MG63 (cell line): ENCODE data around the gene AANAT. TPM values are rescaled to one million over a fixed set of nuclear protein-coding genes. Genes with fewer than 3 reads are reported as not detected.

Experiments used
- DNase-seq: peaks from one replicate; pipeline ENCODE4 v3.0.0-alpha.2; 2020
- H3K27me3 ChIP-seq: fragments of 250-450 bp; sonication (Bioruptor Pico); 2 replicates; pipeline ENCODE4 v1.5.1; 2020; ENCODE audit warnings: mild to moderate bottlenecking, moderate library complexity
- H3K36me3 ChIP-seq: fragments of 250-450 bp; sonication (Bioruptor Pico); 2 replicates; pipeline ENCODE4 v1.5.1; 2020; ENCODE audit warnings: mild to moderate bottlenecking, moderate library complexity
- H3K4me3 ChIP-seq: fragments of 250-450 bp; sonication (Bioruptor Pico); 2 replicates; pipeline ENCODE4 v1.5.1; 2020; ENCODE audit warnings: mild to moderate bottlenecking, moderate library complexity
- H3K9me3 ChIP-seq: fragments of 250-450 bp; sonication (Bioruptor Pico); 2 replicates; pipeline ENCODE4 v1.5.1; 2020; ENCODE audit warnings: mild to moderate bottlenecking, moderate library complexity
- total RNA-seq: library from RNA; depleted of rRNA; stranded (reverse); fragments of >200 nt; shearing (Covaris generic); gene quantifications from 2 replicates; pipeline ENCODE4 v1.2.3, GENCODE V29; 2014; ENCODE audit warnings: low replicate concordance

Gene AANAT
- total RNA-seq, 1 experiment from 2014 or later: not detected

- peak; percentile 25 for DNase-seq
- Histone ChIP-seq H3K9me3 (no peaks in the 10 kb centered on the region), H3K27me3 (no peaks in the 10 kb centered on the region), H3K36me3 (peaks cover 13% of the 10 kb centered on the region), H3K4me3 (no peak overlapping the region)
These were observed 28.5 kb upstream of the AANAT start for GRCh38 chr17:76438906-76439305.

DNA sequence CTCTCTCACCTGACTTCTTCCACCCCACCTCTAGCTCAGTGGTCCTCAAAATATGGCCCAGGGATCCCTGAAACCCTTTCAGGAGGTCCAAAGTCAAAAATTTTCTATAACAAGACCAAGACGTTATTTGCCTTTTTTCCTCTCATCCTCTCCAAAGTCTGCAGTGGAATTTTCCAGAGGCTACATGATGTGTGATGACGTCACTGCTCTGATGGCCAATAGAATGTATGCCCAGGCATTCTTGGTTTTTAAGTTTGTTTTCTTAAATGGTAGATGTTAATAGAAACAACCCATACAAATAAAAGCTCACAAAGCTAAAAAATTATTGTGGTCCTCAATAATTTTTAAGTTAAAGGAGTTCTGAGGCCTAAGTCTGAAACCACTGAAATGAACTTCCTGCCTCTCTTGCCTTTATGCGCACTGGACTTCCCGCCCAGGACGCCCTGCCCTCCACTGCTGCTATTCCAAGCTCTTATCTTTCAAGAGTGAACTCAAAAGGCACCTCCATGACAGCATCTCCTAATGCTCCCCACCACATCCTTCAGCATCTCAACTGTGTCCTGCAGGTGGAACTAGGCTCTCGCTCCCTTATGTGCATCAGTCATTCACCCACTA is 28.0 kb upstream of the AANAT start:
- no peaks in the 10 kb centered on the region for H3K9me3 ChIP-seq
- H3K36me3 ChIP-seq: peaks cover 9% of the 10 kb centered on the region
- no peak for DNase-seq
- no peak overlapping the region for H3K4me3 ChIP-seq
- H3K27me3 ChIP-seq: no peaks in the 10 kb centered on the region

GRCh38 chr17:76440751-76441362 is 26.5 kb upstream of the AANAT start:
- H3K9me3 ChIP-seq: no peaks in the 10 kb centered on the region
- no peak for DNase-seq
- no peak overlapping the region for H3K4me3 ChIP-seq
- H3K36me3 ChIP-seq: peaks cover 15% of the 10 kb centered on the region
- no peaks in the 10 kb centered on the region for H3K27me3 ChIP-seq

GRCh38 chr17:76441686-76442340 is 25.6 kb upstream of the AANAT start:
- Histone ChIP-seq H3K4me3 (no peak overlapping the region), H3K36me3 (peaks cover 16% of the 10 kb centered on the region), H3K9me3 (no peaks in the 10 kb centered on the region), H3K27me3 (no peaks in the 10 kb centered on the region)
- no peak for DNase-seq

- no peaks in the 10 kb centered on the region for H3K27me3 ChIP-seq
- H3K9me3 ChIP-seq: no peaks in the 10 kb centered on the region
- H3K4me3 ChIP-seq: no peak overlapping the region
- DNase-seq: no peak
- peaks cover 16% of the 10 kb centered on the region for H3K36me3 ChIP-seq
These were observed 24.8 kb upstream of the AANAT start for GRCh38 chr17:76442341-76443338.

DNA sequence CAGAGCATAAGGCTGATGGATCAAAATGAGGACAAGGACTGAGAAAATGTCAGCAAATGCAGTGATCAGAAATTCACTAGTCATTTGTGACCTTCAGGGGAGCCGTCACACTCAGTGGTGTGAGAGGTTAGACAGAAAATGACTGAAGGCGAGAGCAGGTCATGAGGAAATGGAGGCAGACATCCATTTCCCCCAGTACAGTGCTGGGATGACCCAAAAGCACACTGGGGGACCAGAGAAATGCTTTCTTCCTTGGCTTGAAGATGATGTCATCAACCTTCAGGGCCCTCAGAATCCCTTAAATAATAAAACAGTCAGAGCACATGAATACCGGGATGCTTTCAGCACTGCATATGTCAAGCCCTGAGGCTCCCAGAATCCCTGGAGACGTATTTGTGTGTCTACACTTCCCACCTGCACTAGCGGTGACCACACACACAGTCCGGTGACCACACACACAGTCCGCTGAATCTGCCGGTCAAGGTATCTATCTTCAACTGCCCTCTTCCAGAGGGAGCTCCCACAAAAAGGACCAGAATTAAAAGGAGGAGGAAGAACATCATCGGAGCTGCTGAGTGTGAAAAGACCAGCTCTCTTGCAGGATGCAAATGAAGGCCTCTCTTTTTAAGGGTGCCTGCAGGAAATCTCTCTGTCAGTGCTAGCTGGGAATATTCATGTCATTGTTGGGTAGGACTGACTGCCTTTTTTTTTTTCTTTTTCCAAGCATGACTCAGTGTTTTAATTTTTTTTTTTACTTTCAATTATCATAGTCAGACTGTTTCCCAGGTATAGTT is 22.7 kb upstream of the AANAT start:
- H3K4me3 ChIP-seq: no peak overlapping the region
- peaks cover 12% of the 10 kb centered on the region for H3K36me3 ChIP-seq
- no peak for DNase-seq
- no peaks in the 10 kb centered on the region for H3K9me3 ChIP-seq
- H3K27me3 ChIP-seq: no peaks in the 10 kb centered on the region

- H3K9me3 ChIP-seq: no peaks in the 10 kb centered on the region
- no peaks in the 10 kb centered on the region for H3K27me3 ChIP-seq
- peaks cover 18% of the 10 kb centered on the region for H3K36me3 ChIP-seq
- H3K4me3 ChIP-seq: peak overlapping the region; percentile 30
- DNase-seq: no peak
These were observed 21.5 kb upstream of the AANAT start for GRCh38 chr17:76445697-76446448.

DNA sequence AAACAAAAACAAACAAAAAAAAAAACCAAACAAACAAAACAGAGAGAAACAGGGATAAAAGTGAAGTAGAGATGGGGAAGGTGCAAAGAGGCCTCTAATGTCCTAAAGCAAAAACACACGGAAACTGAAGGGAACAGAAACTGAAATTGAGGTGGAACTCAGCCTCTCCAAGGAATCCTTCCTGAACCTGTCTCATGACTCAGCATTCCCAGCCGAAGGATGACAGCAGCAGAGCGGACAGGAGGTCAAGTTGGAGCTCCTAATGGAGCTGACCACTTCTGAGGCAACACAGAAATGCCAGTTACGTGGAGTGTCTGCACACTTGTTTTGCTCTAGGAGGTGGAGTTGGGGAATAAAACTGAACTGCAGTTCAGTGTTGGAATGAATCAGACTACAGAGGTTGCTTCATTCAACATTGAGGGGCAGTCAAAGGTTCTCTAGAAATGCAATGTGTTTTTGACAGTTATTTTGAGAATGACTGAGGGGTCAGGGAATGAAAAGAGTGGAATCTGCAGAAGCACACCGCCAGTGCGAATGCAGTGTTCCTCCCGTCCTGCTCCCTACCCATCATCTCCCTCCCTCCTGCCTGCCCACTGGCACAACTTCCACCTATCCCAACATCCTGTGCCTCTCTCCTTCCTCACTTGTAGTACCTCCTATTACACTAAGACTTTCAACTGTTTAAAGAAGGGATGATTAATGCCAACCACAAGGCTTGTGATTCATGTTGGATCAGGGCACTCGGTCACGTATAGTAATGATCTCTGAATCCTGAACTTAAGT is 20.8 kb upstream of the AANAT start:
- Histone ChIP-seq H3K27me3 (no peaks in the 10 kb centered on the region), H3K36me3 (peaks cover 19% of the 10 kb centered on the region), H3K4me3 (peak overlapping the region; percentile 30), H3K9me3 (no peaks in the 10 kb centered on the region)
- peak; percentile 91 for DNase-seq

DNA sequence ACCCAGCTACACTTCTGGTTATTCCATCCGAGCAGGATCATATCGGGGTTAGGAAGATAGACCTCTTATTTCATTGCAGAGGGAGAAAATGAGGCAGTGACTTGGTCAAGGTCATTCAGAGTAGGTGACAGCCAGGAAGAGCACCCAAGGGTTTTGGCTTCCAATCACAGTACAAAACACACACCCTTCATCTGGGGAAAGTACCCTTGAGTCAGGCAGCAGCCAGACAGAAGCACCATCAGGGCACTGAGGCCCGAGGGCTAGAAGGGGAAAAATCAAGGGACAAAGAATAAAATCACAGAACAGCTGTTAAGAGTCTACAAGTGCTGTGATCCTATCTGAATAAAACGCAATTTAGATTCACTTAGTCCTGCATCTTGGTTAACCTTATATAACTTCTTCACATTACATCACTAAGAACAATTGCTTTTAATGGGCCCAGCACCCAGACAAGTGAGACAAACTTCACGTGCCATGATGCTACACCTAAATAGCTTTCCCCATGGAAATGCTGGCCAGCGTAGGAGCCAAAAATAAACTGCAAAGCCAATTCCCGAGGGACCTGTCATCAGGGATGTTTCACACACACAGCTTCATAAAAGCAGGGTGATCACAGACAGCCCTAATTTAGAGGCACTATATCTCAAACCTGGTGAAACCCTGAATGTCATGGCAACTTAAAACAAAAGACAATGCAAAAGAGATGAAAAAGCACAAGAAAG is 19.3 kb upstream of the AANAT start:
- H3K9me3 ChIP-seq: no peaks in the 10 kb centered on the region
- no peak overlapping the region for H3K4me3 ChIP-seq
- H3K36me3 ChIP-seq: peaks cover 14% of the 10 kb centered on the region
- DNase-seq: no peak
- no peaks in the 10 kb centered on the region for H3K27me3 ChIP-seq

DNA sequence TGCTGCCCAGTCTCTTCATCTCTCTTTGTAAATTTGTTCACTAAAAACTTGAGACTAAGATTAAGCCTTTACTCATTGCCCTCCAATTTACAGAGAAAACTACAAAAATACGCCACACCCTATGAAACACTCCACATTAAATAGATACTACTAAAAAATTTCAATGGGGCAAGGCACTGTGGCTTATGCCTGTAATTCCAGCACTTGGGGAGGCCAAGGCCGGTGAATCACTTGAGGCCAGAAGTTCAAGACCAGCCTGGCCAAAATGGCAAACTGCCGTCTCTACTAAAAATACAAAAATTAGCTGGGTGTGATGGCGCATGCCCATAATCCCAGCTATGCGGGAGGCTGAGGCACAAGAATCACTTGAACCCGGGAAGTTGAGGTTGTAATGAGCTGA is 18.3 kb upstream of the AANAT start:
- Histone ChIP-seq H3K27me3 (no peaks in the 10 kb centered on the region), H3K9me3 (no peaks in the 10 kb centered on the region), H3K4me3 (no peak overlapping the region), H3K36me3 (peaks cover 14% of the 10 kb centered on the region)
- DNase-seq: peak; percentile 61

- Histone ChIP-seq H3K27me3 (no peaks in the 10 kb centered on the region), H3K9me3 (no peaks in the 10 kb centered on the region), H3K4me3 (peak overlapping the region; percentile 69), H3K36me3 (peaks cover 7% of the 10 kb centered on the region; the same call in 1 of the 2 replicates)
- DNase-seq: no peak
These were observed 15.9 kb upstream of the AANAT start for GRCh38 chr17:76451506-76451905.

DNA sequence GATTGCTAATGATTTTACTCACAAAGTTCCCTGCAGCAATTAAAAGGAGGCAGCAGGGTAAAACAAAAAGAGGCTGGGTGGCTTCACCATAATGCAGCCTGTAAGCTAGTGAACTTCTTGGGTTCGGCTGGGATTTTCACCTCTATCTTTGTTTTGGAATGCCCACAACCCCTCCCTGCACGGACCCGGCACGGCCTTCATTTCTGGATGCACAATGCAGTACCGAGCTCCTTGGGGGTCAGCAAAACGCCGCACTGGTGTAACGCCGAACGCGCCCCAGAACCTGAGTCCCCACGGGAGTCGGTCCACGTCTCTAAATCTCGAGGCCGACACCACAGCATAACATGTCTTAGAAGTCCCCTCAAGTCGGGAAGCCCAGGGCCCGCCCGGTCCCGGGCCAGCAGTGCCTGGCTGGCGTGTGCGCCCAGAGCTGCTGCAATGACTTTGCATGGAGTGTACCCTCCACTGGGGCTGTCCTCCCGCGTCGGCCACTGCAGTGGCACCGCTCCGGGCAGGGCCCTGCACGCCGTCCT is 15.2 kb upstream of the AANAT start:
- H3K4me3 ChIP-seq: peak overlapping the region; percentile 69
- H3K27me3 ChIP-seq: no peaks in the 10 kb centered on the region
- H3K9me3 ChIP-seq: no peaks in the 10 kb centered on the region
- DNase-seq: no peak
- peaks cover 7% of the 10 kb centered on the region; the same call in 1 of the 2 replicates for H3K36me3 ChIP-seq

DNA sequence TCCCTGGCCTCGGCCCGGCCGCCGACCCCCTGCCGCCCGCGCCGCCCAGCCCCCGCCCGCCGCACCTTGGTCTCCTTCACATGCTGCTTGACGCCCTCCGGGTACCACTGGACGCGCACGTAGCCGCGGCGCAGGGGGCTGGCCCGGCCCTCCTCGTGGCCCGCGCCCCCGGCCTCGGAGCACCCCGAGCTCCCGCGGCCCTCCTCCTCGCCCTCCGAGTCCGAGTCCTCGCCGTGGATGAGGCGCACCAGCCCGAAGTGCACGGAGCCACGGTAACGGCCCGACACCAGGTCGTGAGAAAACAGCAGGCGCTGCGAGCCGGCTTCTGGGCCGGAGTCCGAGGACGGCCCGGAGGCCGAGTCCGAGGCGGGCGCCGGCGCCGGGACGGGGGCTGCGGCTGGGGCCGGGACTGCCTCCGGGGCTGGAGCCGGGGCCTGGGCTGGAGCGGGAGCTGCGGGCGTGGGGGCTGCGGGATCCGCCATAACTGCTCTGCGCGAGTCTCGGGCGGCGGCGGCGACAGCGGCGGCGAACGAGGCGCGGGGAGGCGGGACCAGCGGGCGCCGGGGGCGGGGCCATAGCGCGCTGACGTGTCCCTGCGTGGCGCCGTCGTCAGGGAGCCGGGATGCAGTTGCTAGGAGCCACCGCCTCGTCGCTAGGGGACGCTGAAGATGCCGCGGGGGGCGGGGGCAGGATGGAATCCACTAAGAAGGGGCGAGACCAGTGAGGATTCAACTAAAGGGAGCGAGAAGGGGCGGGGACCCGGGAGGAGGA is 14.6 kb upstream of the AANAT start, which contains the start of gene UBE2O:
UBE2O (minus strand) TSS at position 493 of the 771 bp plus-strand sequence; CDS start at position 482, 11 bp downstream.
- Histone ChIP-seq H3K27me3 (no peaks in the 10 kb centered on the region), H3K4me3 (peak within 1 kb of the TSS; percentile 69), H3K9me3 (no peaks in the 10 kb centered on the region), H3K36me3 (peaks cover 7% of the 10 kb centered on the region; the same call in 1 of the 2 replicates)
- peak; percentile 93 for DNase-seq
